HepG2 (cell line): ENCODE data around the gene TEAD1. TPM values are rescaled to one million over a fixed set of nuclear protein-coding genes. Genes with fewer than 3 reads are reported as not detected.
A peak's percentile ranks its signal among the peaks of the same experiment; 100 is the strongest.

ENCODE experiments used
- ATAC-seq: fragments of 200-7000 bp; cut with Tn5 transposase; 3 replicates; pipeline ENCODE4 v1.9.1; 2020; ENCODE audit warnings: mild to moderate bottlenecking, moderate library complexity
- BruUV-seq: library from RNA; stranded (reverse); fragments of 400-500 nt; replicated peaks from 2 replicates; lab custom pipeline; 2021; lab: Mats Ljungman, UMichigan
- CTCF ChIA-PET: fragments of 300-600 bp; formaldehyde crosslinking; extraction: SDS; loops from one replicate; lab custom pipeline; 2021; ENCODE audit warnings: low total read pairs, inconsistent platforms, low intra/inter-chr PET ratio; lab: Yijun Ruan, JAX
- POLR2A ChIA-PET: fragments of 350-600 bp; sonication (Branson Sonifier 250); formaldehyde crosslinking; loops from one replicate; lab custom pipeline; 2020; ENCODE audit warnings: antibody characterized with exemption, inconsistent platforms; lab: Yijun Ruan, JAX
- DNase-seq: peaks from one replicate; pipeline ENCODE4 v3.0.0-alpha.2; 2015; ENCODE audit warnings: low spot score
- FAIRE-seq: peaks from 3 replicates; lab custom pipeline; 2011; peaks lifted over from hg19 to GRCh38; lab: Jason Lieb, UNC
- H2AFZ ChIP-seq: one replicate; pipeline ENCODE4 v1.6.1; 2011; ENCODE audit warnings: low read length, inconsistent platforms
- H3K27ac ChIP-seq: fragments of 300-600 bp; 3 replicates; pipeline ENCODE4 v1.8.0; 2011; ENCODE audit warnings: mixed run types, mild to moderate bottlenecking, mixed read lengths, low read length, inconsistent platforms; ENCODE audit not compliant: insufficient read depth; ENCODE audit errors: extremely low read length
- H3K27me3 ChIP-seq, 2 experiments: fragments of 200-600 bp in 1 of 2; 2 replicates in 1 of 2; 3 replicates in 1 of 2; pipeline versions ENCODE4 v1.6.0 to v1.8.0; 2011; ENCODE audit warnings: low read length in 2 of 2, mild to moderate bottlenecking in 2 of 2, moderate library complexity in 2 of 2, inconsistent platforms in 1 of 2; ENCODE audit not compliant: insufficient read depth in 2 of 2, control insufficient read depth in 1 of 2
- H3K36me3 ChIP-seq, 2 experiments: fragments of 200-600 bp in 1 of 2; replicated peaks in 1 of 2; 2 replicates in 1 of 2; 3 replicates in 1 of 2; pipeline versions ENCODE4 v1.5.1 to v1.8.0; 2011; ENCODE audit warnings: low read length in 2 of 2, inconsistent platforms in 1 of 2; ENCODE audit not compliant: insufficient read depth in 2 of 2, control insufficient read depth in 1 of 2
- H3K4me1 ChIP-seq: 2 replicates; pipeline ENCODE4 v1.5.1; 2012; ENCODE audit warnings: low read length, inconsistent platforms; ENCODE audit not compliant: insufficient read depth
- H3K4me2 ChIP-seq: 2 replicates; pipeline ENCODE4 v1.6.0; 2011; ENCODE audit warnings: low read depth, low read length, inconsistent platforms
- H3K4me3 ChIP-seq, 3 experiments: fragments of 200-600 bp in 1 of 3; sonication (generic), shearing (Covaris generic) in 1 of 3; replicated peaks in 1 of 3; 2 replicates each; pipeline ENCODE4 v1.5.1; 2011 to 2016; ENCODE audit warnings: low read length in 3 of 3, inconsistent platforms in 2 of 3, low read depth in 2 of 3, mild to moderate bottlenecking in 2 of 3, control low read depth in 1 of 3, mixed read lengths in 1 of 3; ENCODE audit not compliant: insufficient read depth in 1 of 3
- H3K79me2 ChIP-seq: one replicate; pipeline ENCODE4 v1.6.1; 2011; ENCODE audit warnings: low read length, inconsistent platforms; ENCODE audit not compliant: insufficient read depth
- H3K9ac ChIP-seq: 2 replicates; pipeline ENCODE4 v1.6.0; 2011; ENCODE audit warnings: mild to moderate bottlenecking, low read depth, low read length, inconsistent platforms; ENCODE audit not compliant: insufficient read depth
- H3K9me3 ChIP-seq: 2 replicates; pipeline ENCODE4 v1.5.1; 2012; ENCODE audit warnings: mild to moderate bottlenecking, low read length
- H4K20me1 ChIP-seq: 2 replicates; pipeline ENCODE4 v1.6.0; 2011; ENCODE audit warnings: inconsistent platforms, mild to moderate bottlenecking, low read length, moderate library complexity; ENCODE audit not compliant: insufficient read depth
- MEF2D ChIP-seq: sonication (generic); formaldehyde crosslinking; IDR thresholded peaks from 2 replicates; pipeline ENCODE4 v1.5.1; 2020; ENCODE audit warnings: mild to moderate bottlenecking, missing genetic modification reagents
- MTA3 ChIP-seq: sonication (generic); formaldehyde crosslinking; IDR thresholded peaks from 2 replicates; pipeline ENCODE4 v1.4.0; 2020; ENCODE audit warnings: missing genetic modification reagents
- RBFOX2 ChIP-seq: fragments of 200-400 bp; formaldehyde crosslinking; IDR thresholded peaks from 2 replicates; pipeline ENCODE4 v1.6.1; 2017; ENCODE audit warnings: low read depth, mild to moderate bottlenecking, low read length
- YEATS4 ChIP-seq: sonication (generic); formaldehyde crosslinking; IDR thresholded peaks from 2 replicates; pipeline ENCODE4 v1.4.0; 2020; ENCODE audit warnings: missing genetic modification reagents, borderline replicate concordance
- ZBTB7B ChIP-seq: sonication (generic); formaldehyde crosslinking; IDR thresholded peaks from 2 replicates; pipeline ENCODE4 v1.4.0; 2020; ENCODE audit warnings: missing genetic modification reagents
- ZKSCAN5 ChIP-seq: sonication (generic); formaldehyde crosslinking; IDR thresholded peaks from 2 replicates; pipeline ENCODE4 v1.5.1; 2020; ENCODE audit warnings: mild to moderate bottlenecking, missing genetic modification reagents
- ZNF468 ChIP-seq: sonication (generic); formaldehyde crosslinking; IDR thresholded peaks from 2 replicates; pipeline ENCODE4 v1.8.0; 2022; ENCODE audit warnings: mild to moderate bottlenecking, moderate library complexity, missing genetic modification reagents
- ZNF558 ChIP-seq: sonication (generic); formaldehyde crosslinking; IDR thresholded peaks from 2 replicates; pipeline ENCODE4 v1.9.0; 2022; ENCODE audit warnings: mild to moderate bottlenecking, missing genetic modification reagents, borderline replicate concordance
- ZSCAN21 ChIP-seq: sonication (generic); formaldehyde crosslinking; IDR thresholded peaks from 2 replicates; pipeline ENCODE4 v1.8.0; 2022; ENCODE audit warnings: mild to moderate bottlenecking, missing genetic modification reagents, moderate library complexity, borderline replicate concordance
- WGBS: methylation state at CpG from one replicate; pipeline ENCODE4 v1.1.6; 2017; ENCODE audit warnings: low lambda C conversion rate; 5-methylcytosine and 5-hydroxymethylcytosine counted together
- in situ Hi-C: cut with HindIII; loops from 2 replicates; pipeline ENCODE4 v1.10.0; 2017; ENCODE audit warnings: low pct_unique_long_range_greater_than_20kb; ENCODE audit not compliant: extremely low pct_ligation_motif_present
- intact Hi-C: fragments of 100-400 bp; cut with micrococcal nuclease; formaldehyde crosslinking; loops from one replicate; pipeline ENCODE4 v1.10.0; 2022; ENCODE audit not compliant: unreplicated experiment
- polyA plus RNA-seq, 8 experiments: library from polyadenylated mRNA; depleted of rRNA in 3 of 8; stranded (reverse) in 7 of 8; unstranded in 1 of 8; fragments of >200 nt; fragmentation: Illumina TruSeq in 4 of 8; extraction: Trizol in 4 of 8; gene quantifications; 2 replicates each; pipeline versions ENCODE4 v1.2.1 to v1.2.3, GENCODE V29; 2011 to 2016; ENCODE audit warnings: low read depth in 4 of 8, missing spikeins in 1 of 8, mixed read lengths in 1 of 8; ENCODE audit not compliant: insufficient read depth in 1 of 8
- total RNA-seq, 5 experiments: library from RNA; depleted of rRNA; stranded (reverse); fragments of >200 nt; fragmentation: Illumina TruSeq; extraction: Trizol; gene quantifications; 2 replicates each; pipeline ENCODE4 v1.2.3, GENCODE V29; 2016; ENCODE audit warnings: low read depth in 1 of 5
- TF ChIP-seq, protein P1 (sequence below): sonication (generic); formaldehyde crosslinking; IDR thresholded peaks from 2 replicates; pipeline ENCODE4 v1.5.0; 2020; ENCODE audit warnings: mild to moderate bottlenecking, missing genetic modification reagents
- TF ChIP-seq, protein P2 (sequence below): IDR thresholded peaks from 2 replicates; pipeline ENCODE4 v1.6.1; 2016; ENCODE audit warnings: low read depth, missing genetic modification reagents, missing compliant biosample characterization
- TF ChIP-seq, protein P3 (sequence below): sonication (generic); formaldehyde crosslinking; IDR thresholded peaks from 2 replicates; pipeline ENCODE4 v1.4.0; 2020; ENCODE audit warnings: low read depth, mild to moderate bottlenecking, missing genetic modification reagents
- TF ChIP-seq, protein P4 (sequence below): sonication (generic); formaldehyde crosslinking; IDR thresholded peaks from 2 replicates; pipeline ENCODE4 v1.4.0; 2020; ENCODE audit warnings: missing genetic modification reagents

TEAD1 gene
- total and polyA plus RNA-seq, 2 of the 13 experiments (the other 11 are each of a cell fraction or from before 2014, with no cell fraction given): 20.1 to 30.5 TPM

DNA sequence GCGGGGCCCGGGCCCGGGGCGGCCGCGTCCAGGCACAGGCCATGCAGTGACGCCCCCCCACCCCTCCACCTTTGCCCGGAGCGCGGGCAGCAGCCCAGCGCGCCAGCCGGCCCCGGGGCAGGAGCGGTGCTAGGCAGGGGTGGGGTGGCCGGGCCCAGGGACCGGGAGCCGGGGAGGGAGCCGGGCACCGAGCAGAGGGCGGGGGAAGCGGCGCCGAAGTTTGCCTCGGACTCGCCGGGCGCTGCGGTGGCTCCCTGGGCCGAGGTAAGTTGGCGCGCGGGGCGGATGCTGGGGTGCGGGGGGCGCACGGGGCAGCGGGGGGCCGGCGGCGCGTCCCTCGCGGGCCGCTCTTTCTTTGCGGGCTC, 332 bp downstream of the TEAD1 start:
- peaks cover 11% of the 10 kb centered on the region for H4K20me1 ChIP-seq
- no peaks in the 10 kb centered on the region; a peak in 2 of 5 replicates for H3K36me3 ChIP-seq
- FAIRE-seq (no peak), DNase-seq (no peak), ATAC-seq (peak; percentile 36)
- H3K9ac ChIP-seq: peak overlapping the region; percentile 85
- ChIA-PET CTCF (no interaction called here), POLR2A (interaction anchor here (1.5 kb wide), 1 partner anchor 171 kb away, joined by 8 read pairs; no protein-coding TSS in a partner anchor)
- peak overlapping the region; percentile 47 for H3K4me2 ChIP-seq
- TF ChIP-seq, protein P1, sequence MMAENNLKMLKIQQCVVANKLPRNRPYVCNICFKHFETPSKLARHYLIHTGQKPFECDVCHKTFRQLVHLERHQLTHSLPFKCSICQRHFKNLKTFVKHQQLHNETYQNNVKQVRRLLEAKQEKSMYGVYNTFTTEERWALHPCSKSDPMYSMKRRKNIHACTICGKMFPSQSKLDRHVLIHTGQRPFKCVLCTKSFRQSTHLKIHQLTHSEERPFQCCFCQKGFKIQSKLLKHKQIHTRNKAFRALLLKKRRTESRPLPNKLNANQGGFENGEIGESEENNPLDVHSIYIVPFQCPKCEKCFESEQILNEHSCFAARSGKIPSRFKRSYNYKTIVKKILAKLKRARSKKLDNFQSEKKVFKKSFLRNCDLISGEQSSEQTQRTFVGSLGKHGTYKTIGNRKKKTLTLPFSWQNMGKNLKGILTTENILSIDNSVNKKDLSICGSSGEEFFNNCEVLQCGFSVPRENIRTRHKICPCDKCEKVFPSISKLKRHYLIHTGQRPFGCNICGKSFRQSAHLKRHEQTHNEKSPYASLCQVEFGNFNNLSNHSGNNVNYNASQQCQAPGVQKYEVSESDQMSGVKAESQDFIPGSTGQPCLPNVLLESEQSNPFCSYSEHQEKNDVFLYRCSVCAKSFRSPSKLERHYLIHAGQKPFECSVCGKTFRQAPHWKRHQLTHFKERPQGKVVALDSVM (CRISPR knock-in tag): no peak
- TF ChIP-seq RBFOX2 (0 out of 2 replicates have a peak, but pooled peaks have one; percentile 43), ZNF558 (CRISPR knock-in tag) (peak; percentile 40; the same call in 1 of the 2 replicates), YEATS4 (CRISPR knock-in tag) (peak; percentile 11), ZNF468 (no peak), ZSCAN21 (CRISPR knock-in tag) (no peak), MTA3 (CRISPR knock-in tag) (no peak), ZKSCAN5 (no peak), MEF2D (CRISPR knock-in tag) (no peak), ZBTB7B (CRISPR knock-in tag) (0 out of 2 replicates have a peak, but pooled peaks have one; percentile 1)
- TF ChIP-seq, protein P2, sequence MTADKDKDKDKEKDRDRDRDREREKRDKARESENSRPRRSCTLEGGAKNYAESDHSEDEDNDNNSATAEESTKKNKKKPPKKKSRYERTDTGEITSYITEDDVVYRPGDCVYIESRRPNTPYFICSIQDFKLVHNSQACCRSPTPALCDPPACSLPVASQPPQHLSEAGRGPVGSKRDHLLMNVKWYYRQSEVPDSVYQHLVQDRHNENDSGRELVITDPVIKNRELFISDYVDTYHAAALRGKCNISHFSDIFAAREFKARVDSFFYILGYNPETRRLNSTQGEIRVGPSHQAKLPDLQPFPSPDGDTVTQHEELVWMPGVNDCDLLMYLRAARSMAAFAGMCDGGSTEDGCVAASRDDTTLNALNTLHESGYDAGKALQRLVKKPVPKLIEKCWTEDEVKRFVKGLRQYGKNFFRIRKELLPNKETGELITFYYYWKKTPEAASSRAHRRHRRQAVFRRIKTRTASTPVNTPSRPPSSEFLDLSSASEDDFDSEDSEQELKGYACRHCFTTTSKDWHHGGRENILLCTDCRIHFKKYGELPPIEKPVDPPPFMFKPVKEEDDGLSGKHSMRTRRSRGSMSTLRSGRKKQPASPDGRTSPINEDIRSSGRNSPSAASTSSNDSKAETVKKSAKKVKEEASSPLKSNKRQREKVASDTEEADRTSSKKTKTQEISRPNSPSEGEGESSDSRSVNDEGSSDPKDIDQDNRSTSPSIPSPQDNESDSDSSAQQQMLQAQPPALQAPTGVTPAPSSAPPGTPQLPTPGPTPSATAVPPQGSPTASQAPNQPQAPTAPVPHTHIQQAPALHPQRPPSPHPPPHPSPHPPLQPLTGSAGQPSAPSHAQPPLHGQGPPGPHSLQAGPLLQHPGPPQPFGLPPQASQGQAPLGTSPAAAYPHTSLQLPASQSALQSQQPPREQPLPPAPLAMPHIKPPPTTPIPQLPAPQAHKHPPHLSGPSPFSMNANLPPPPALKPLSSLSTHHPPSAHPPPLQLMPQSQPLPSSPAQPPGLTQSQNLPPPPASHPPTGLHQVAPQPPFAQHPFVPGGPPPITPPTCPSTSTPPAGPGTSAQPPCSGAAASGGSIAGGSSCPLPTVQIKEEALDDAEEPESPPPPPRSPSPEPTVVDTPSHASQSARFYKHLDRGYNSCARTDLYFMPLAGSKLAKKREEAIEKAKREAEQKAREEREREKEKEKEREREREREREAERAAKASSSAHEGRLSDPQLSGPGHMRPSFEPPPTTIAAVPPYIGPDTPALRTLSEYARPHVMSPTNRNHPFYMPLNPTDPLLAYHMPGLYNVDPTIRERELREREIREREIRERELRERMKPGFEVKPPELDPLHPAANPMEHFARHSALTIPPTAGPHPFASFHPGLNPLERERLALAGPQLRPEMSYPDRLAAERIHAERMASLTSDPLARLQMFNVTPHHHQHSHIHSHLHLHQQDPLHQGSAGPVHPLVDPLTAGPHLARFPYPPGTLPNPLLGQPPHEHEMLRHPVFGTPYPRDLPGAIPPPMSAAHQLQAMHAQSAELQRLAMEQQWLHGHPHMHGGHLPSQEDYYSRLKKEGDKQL (CRISPR knock-in tag): no peak
- TF ChIP-seq, protein P3, sequence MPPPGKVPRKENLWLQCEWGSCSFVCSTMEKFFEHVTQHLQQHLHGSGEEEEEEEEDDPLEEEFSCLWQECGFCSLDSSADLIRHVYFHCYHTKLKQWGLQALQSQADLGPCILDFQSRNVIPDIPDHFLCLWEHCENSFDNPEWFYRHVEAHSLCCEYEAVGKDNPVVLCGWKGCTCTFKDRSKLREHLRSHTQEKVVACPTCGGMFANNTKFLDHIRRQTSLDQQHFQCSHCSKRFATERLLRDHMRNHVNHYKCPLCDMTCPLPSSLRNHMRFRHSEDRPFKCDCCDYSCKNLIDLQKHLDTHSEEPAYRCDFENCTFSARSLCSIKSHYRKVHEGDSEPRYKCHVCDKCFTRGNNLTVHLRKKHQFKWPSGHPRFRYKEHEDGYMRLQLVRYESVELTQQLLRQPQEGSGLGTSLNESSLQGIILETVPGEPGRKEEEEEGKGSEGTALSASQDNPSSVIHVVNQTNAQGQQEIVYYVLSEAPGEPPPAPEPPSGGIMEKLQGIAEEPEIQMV (CRISPR knock-in tag): no peak
- TF ChIP-seq, protein P4, sequence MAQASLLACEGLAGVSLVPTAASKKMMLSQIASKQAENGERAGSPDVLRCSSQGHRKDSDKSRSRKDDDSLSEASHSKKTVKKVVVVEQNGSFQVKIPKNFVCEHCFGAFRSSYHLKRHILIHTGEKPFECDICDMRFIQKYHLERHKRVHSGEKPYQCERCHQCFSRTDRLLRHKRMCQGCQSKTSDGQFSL: peak; percentile 41; the same call in 1 of the 2 replicates
- no peaks in the 10 kb centered on the region for H3K9me3 ChIP-seq
- in situ Hi-C loops: loop anchor here (10.0 kb wide), 1 partner anchor 210 kb away; no protein-coding TSS in a partner anchor
- BruUV-seq: no TSS peak
- peaks cover 70% of the 10 kb centered on the region for H3K4me1 ChIP-seq
- no CpG with 5 or more reads among the region's 46 CpGs for WGBS
- intact Hi-C loops: loop anchor here (2.0 kb wide), 2 partner anchors 18 to 172 kb away; no protein-coding TSS in a partner anchor
- H3K79me2 ChIP-seq: peaks cover 43% of the 10 kb centered on the region
- H3K27me3 ChIP-seq: no peaks in the 10 kb centered on the region
- H3K27ac ChIP-seq: peak overlapping the region; percentile 71
- H2AFZ ChIP-seq: no peak overlapping the region
- H3K4me3 ChIP-seq: peak overlapping the region; percentile 76 to 100 (median 84); a peak in 5 of 6 replicates
